Keratinocyte (primary cell): Measurements from ENCODE around the gene TBC1D5. TPM values are rescaled to one million over a fixed set of nuclear protein-coding genes. Genes with fewer than 3 reads are reported as not detected.

Source experiments
- DNase-seq: peaks from one replicate; pipeline ENCODE4 v3.0.0-alpha.2; 2011; ENCODE audit warnings: low read depth, missing footprints, low spot score
- FAIRE-seq: peaks from 2 replicates; lab custom pipeline; 2011; peaks lifted over from hg19 to GRCh38; lab: Jason Lieb, UNC
- H2AFZ ChIP-seq: 2 replicates; pipeline ENCODE4 v1.6.0; 2012; ENCODE audit warnings: low read length, control low read depth, inconsistent platforms; ENCODE audit not compliant: control insufficient read depth
- H3K27ac ChIP-seq: 2 replicates; pipeline ENCODE4 v1.5.1; 2011; ENCODE audit warnings: low read length; ENCODE audit not compliant: control insufficient read depth, insufficient read depth
- H3K27me3 ChIP-seq: 3 replicates; pipeline ENCODE4 v1.6.0; 2011; ENCODE audit warnings: low read length; ENCODE audit not compliant: control insufficient read depth, insufficient read depth; ENCODE audit errors: extremely low read depth
- H3K36me3 ChIP-seq, 2 experiments: 2 replicates in 1 of 2; 3 replicates in 1 of 2; pipeline ENCODE4 v1.5.1; 2011; ENCODE audit warnings: low read length in 2 of 2, mild to moderate bottlenecking in 1 of 2; ENCODE audit not compliant: control insufficient read depth in 2 of 2, insufficient read depth in 2 of 2; ENCODE audit errors: extremely low read depth in 1 of 2
- H3K4me1 ChIP-seq: 3 replicates; pipeline ENCODE4 v1.5.1; 2011; ENCODE audit warnings: low read length; ENCODE audit not compliant: control insufficient read depth, insufficient read depth; ENCODE audit errors: extremely low read depth
- H3K4me2 ChIP-seq: 3 replicates; pipeline ENCODE4 v1.6.0; 2011; ENCODE audit warnings: low read depth, low read length; ENCODE audit not compliant: control insufficient read depth, insufficient read depth; ENCODE audit errors: extremely low read depth
- H3K4me3 ChIP-seq, 3 experiments: fragments of 200-600 bp in 1 of 3; sonication (generic) in 1 of 3; 2 replicates in 2 of 3; 3 replicates in 1 of 3; pipeline ENCODE4 v1.5.1; 2011 to 2016; ENCODE audit warnings: low read length in 3 of 3, mild to moderate bottlenecking in 3 of 3, control low read depth in 2 of 3, inconsistent platforms in 1 of 3, low read depth in 1 of 3, mixed read lengths in 1 of 3, mixed run types in 1 of 3, moderate library complexity in 1 of 3; ENCODE audit not compliant: control insufficient read depth in 2 of 3, insufficient read depth in 2 of 3; ENCODE audit errors: extremely low read depth in 1 of 3
- H3K79me2 ChIP-seq: 2 replicates; pipeline ENCODE4 v1.6.0; 2012; ENCODE audit warnings: low read length; ENCODE audit not compliant: control insufficient read depth, insufficient read depth
- H3K9ac ChIP-seq: 3 replicates; pipeline ENCODE4 v1.6.0; 2011; ENCODE audit warnings: low read length; ENCODE audit not compliant: control insufficient read depth, insufficient read depth; ENCODE audit errors: extremely low read depth
- H3K9me1 ChIP-seq: 3 replicates; pipeline ENCODE4 v1.6.0; 2011; ENCODE audit warnings: low read length; ENCODE audit not compliant: control insufficient read depth, insufficient read depth; ENCODE audit errors: extremely low read depth
- H3K9me3 ChIP-seq: 2 replicates; pipeline ENCODE4 v1.5.1; 2012; ENCODE audit warnings: low read depth, low read length; ENCODE audit not compliant: control insufficient read depth
- H4K20me1 ChIP-seq: 3 replicates; pipeline ENCODE4 v1.6.0; 2011; ENCODE audit warnings: low read length; ENCODE audit not compliant: control insufficient read depth, insufficient read depth; ENCODE audit errors: extremely low read depth
- EZH2 ChIP-seq: IDR thresholded peaks from one replicate; pipeline ENCODE4 v1.6.1; 2012; ENCODE audit warnings: inconsistent platforms, mild to moderate bottlenecking, low read length, moderate library complexity
- dilution Hi-C: fragments of 300-500 bp; cut with MboI; formaldehyde crosslinking; loops from one replicate; pipeline ENCODE4 v1.7.0; 2020; ENCODE audit warnings: low sequenced_read_pairs; ENCODE audit not compliant: extremely low pct_ligation_motif_present
- polyA plus RNA-seq, 5 experiments: library from polyadenylated mRNA; depleted of rRNA in 3 of 5; stranded (reverse) in 3 of 5; stranded (forward) in 1 of 5; unstranded in 1 of 5; fragments of >200 nt; gene quantifications; 1 replicate in 1 of 5; 2 replicates in 3 of 5; 3 replicates in 1 of 5; pipeline versions ENCODE4 v1.2.1 to v1.2.3, GENCODE V29; 2011 to 2012; ENCODE audit warnings: missing spikeins in 2 of 5, low read depth in 1 of 5, low replicate concordance in 1 of 5
- TF ChIP-seq, protein P1 (sequence below), 3 experiments: IDR thresholded peaks in 1 of 3; conservative IDR thresholded peaks in 1 of 3; optimal IDR thresholded peaks in 1 of 3; 2 replicates in 2 of 3; 3 replicates in 1 of 3; pipeline versions ENCODE3 to v1.5.1; 2011; ENCODE audit warnings: low read length in 3 of 3, mild to moderate bottlenecking in 3 of 3, moderate library complexity in 2 of 3, control low read depth in 1 of 3, inconsistent platforms in 1 of 3; ENCODE audit not compliant: insufficient read depth in 2 of 3; ENCODE audit errors: extremely low read depth in 1 of 3

TBC1D5 gene
- polyA plus RNA-seq, 1 donor (not counting 4 experiments of a cell fraction or from before 2014, with no cell fraction given), result 25.8 TPM

- TF ChIP-seq, protein P1, sequence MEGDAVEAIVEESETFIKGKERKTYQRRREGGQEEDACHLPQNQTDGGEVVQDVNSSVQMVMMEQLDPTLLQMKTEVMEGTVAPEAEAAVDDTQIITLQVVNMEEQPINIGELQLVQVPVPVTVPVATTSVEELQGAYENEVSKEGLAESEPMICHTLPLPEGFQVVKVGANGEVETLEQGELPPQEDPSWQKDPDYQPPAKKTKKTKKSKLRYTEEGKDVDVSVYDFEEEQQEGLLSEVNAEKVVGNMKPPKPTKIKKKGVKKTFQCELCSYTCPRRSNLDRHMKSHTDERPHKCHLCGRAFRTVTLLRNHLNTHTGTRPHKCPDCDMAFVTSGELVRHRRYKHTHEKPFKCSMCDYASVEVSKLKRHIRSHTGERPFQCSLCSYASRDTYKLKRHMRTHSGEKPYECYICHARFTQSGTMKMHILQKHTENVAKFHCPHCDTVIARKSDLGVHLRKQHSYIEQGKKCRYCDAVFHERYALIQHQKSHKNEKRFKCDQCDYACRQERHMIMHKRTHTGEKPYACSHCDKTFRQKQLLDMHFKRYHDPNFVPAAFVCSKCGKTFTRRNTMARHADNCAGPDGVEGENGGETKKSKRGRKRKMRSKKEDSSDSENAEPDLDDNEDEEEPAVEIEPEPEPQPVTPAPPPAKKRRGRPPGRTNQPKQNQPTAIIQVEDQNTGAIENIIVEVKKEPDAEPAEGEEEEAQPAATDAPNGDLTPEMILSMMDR (optimal IDR thresholded peaks at IDR 0.05 in 1 of 3, IDR thresholded peaks at IDR 0.05 in 1 of 3, conservative IDR thresholded peaks at IDR 0.05 in 1 of 3; ENCODE audit: extremely low read depth in 1 of 3, insufficient read depth in 2 of 3, low read length in 3 of 3), result no peak
- TF ChIP-seq EZH2, result no peak
- dilution Hi-C loops, result no loop called here
- H3K4me3 ChIP-seq, result no peak overlapping the region
- H3K36me3 ChIP-seq, result no peaks in the 10 kb centered on the region
- no peaks in the 10 kb centered on the region for H3K4me1 ChIP-seq
- DNase-seq (no peak), FAIRE-seq (no peak)
- H3K4me2 ChIP-seq, result no peak overlapping the region
- H4K20me1 ChIP-seq, result no peaks in the 10 kb centered on the region
- H2AFZ ChIP-seq, result no peak overlapping the region
- no peaks in the 10 kb centered on the region for H3K9me3 ChIP-seq
- H3K9ac ChIP-seq, result no peak overlapping the region
- no peaks in the 10 kb centered on the region for H3K79me2 ChIP-seq
- H3K27me3 ChIP-seq, result no peaks in the 10 kb centered on the region
- H3K9me1 ChIP-seq, result no peaks in the 10 kb centered on the region
- no peak overlapping the region for H3K27ac ChIP-seq
Observed at GRCh38 chr3:17119201-17120072, 623.0 kb downstream of the TBC1D5 start.

DNA sequence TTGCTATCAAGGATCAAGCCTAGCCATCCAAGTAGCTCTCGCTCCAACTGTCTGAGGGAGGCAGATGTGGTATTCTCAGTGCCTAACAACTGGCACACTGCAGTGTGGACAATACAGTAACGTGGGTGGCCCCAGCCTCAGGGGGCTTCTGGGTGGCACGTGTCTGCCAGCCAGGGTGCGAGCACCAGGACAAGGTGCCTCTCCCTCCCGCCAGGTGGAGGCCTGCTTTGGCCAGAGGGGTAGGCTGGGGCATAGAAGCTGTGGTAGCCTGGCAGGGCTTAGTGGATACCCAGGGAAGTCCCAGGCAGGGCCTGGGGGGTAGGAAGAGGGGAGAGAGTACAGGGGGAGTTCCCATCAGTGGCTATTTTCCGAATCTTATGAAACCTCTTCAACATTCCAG, 623.7 kb downstream of the TBC1D5 start:
- Histone ChIP-seq H3K4me3 (no peak overlapping the region), H3K36me3 (no peaks in the 10 kb centered on the region), H3K79me2 (no peaks in the 10 kb centered on the region), H3K27me3 (no peaks in the 10 kb centered on the region), H4K20me1 (no peaks in the 10 kb centered on the region), H3K9me1 (no peaks in the 10 kb centered on the region), H3K9ac (no peak overlapping the region), H3K4me1 (no peaks in the 10 kb centered on the region), H3K4me2 (no peak overlapping the region), H3K9me3 (no peaks in the 10 kb centered on the region), H2AFZ (no peak overlapping the region), H3K27ac (no peak overlapping the region)
- dilution Hi-C loops, result no loop called here
- TF ChIP-seq, protein P1 (optimal IDR thresholded peaks at IDR 0.05 in 1 of 3, IDR thresholded peaks at IDR 0.05 in 1 of 3, conservative IDR thresholded peaks at IDR 0.05 in 1 of 3; ENCODE audit: extremely low read depth in 1 of 3, insufficient read depth in 2 of 3, low read length in 3 of 3), result no peak
- TF ChIP-seq EZH2, result no peak
- DNase-seq, result no peak
- no peak for FAIRE-seq
